ENCODE measurements around the gene RHOT2.

The RHOT2 gene

GRCh38 chr16:693364-693763 is 25.4 kb downstream of the RHOT2 start:
- Histone ChIP-seq H3K27ac (no peak overlapping the region), H3K4me3 (no peak overlapping the region)
- no peak for DNase-seq (ENCODE audit: low spot score)
- TF ChIP-seq, protein P1, sequence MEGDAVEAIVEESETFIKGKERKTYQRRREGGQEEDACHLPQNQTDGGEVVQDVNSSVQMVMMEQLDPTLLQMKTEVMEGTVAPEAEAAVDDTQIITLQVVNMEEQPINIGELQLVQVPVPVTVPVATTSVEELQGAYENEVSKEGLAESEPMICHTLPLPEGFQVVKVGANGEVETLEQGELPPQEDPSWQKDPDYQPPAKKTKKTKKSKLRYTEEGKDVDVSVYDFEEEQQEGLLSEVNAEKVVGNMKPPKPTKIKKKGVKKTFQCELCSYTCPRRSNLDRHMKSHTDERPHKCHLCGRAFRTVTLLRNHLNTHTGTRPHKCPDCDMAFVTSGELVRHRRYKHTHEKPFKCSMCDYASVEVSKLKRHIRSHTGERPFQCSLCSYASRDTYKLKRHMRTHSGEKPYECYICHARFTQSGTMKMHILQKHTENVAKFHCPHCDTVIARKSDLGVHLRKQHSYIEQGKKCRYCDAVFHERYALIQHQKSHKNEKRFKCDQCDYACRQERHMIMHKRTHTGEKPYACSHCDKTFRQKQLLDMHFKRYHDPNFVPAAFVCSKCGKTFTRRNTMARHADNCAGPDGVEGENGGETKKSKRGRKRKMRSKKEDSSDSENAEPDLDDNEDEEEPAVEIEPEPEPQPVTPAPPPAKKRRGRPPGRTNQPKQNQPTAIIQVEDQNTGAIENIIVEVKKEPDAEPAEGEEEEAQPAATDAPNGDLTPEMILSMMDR (IDR thresholded peaks at IDR 0.05): no peak

- TF ChIP-seq, protein P1 (IDR thresholded peaks at IDR 0.05): no peak
- H3K4me3 ChIP-seq: peak overlapping the region; percentile 52
- H3K27ac ChIP-seq: no peak overlapping the region
- no peak for DNase-seq (ENCODE audit: low spot score)
These were observed 25.8 kb downstream of the RHOT2 start for GRCh38 chr16:693766-694165.

DNA sequence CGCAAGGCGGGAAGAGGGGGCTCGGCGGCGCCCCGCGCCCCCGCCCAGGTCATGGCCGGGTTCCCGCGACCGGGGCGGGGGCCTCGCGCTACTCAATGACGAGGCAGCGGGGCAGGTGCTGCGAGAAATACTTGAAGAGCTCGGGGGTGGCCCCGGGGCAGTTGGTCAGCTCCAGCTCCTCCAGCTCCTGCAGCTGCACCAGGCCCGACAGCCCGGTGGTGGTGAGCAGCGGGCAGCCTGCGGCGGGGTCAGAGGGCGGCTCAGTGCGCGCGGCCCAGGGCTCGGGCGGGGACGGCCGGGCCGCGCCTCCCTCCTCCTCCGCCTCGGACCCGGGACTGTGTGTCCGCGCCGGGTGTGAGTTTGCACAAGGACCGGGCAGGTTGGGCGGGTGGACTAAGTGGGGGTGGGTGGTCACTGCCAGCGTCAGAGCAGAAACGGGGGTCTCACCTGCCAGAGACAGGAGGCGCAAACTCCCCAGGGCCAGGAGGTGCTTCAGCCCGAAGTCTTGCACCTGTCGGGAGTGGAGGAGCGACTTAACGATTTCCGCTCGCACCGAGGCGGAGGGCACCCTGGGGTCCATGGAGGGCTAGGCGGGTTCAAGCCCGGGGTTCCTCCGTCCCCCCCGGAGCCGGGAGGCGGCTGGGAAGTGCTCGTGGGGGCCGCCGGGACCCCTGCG is 26.4 kb downstream of the RHOT2 start:
- no peak for DNase-seq (ENCODE audit: low spot score)
- Histone ChIP-seq H3K27ac (no peak overlapping the region), H3K4me3 (peak overlapping the region; percentile 52)
- TF ChIP-seq, protein P1 (IDR thresholded peaks at IDR 0.05): no peak

DNA sequence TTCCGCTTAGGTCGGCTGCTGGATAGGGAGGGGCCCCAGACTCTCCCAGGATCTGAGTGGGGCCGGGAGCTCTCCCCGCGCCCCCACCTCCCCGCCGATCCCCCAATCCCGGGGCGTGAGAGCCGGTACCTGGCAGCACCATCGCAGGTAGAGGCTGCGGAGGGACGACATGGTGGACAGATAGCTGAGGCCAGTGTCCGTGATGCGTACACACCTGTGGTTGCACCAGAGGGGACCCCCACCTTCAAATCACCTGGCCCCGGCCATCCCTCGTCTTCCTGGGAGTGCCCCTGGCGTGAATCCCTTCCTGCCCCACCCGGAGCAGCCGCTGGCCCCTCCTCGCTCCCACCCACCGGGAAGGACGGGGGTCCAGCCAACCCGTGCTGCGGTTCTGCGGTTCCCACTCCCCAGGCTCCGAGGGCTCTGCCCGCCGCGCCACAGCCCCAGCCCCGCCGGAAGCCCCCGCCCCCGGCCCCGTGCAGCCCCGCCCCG is 27.0 kb downstream of the RHOT2 start:
- TF ChIP-seq, protein P1 (IDR thresholded peaks at IDR 0.05): no peak
- H3K4me3 ChIP-seq: peak overlapping the region; percentile 52
- no peak overlapping the region for H3K27ac ChIP-seq
- no peak for DNase-seq (ENCODE audit: low spot score)

DNA sequence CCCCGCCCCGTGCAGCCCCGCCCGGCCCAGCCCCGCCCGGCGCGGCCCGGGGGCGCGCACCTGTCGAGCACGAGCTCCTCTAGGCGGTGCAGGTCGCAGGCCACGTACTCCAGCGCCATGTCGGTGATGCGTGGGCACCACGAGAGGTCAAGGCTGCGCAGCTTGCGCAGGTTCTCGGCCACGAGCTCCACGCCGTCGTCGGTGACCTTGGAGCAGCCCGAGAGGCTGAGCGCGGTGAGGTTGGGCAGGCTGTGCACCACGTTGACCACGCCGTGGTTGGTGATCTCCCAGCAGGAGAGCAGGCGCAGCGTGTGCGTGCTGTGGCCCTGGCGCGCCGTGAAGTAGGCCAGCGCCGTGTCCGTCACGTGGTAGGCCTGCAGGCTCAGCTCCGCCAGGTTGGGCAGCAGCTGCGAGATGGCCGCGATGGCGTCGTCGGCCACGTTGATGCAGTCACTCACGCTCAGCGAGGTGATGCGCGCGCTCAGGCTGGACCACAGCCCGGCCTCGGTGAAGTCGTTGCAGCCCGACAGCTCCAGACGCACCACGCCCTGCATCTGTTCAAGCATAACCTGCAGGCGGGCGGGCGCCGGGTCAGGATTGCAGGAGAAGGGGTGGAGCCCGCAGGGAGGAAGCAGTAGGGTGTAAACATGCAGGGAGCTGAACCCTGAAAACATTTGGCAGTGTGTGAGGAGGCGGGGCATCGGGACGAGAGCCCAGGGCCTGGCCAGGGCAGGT is 27.6 kb downstream of the RHOT2 start:
- H3K27ac ChIP-seq: no peak overlapping the region
- no peak for DNase-seq (ENCODE audit: low spot score)
- peak overlapping the region; percentile 52 for H3K4me3 ChIP-seq
- TF ChIP-seq, protein P1 (IDR thresholded peaks at IDR 0.05): no peak

GRCh38 chr16:698911-699671 is 31.2 kb downstream of the RHOT2 start:
- H3K4me3 ChIP-seq: no peak overlapping the region
- TF ChIP-seq, protein P1 (IDR thresholded peaks at IDR 0.05): no peak
- no peak for DNase-seq (ENCODE audit: low spot score)
- no peak overlapping the region for H3K27ac ChIP-seq

All from coronary artery (tissue), 2 donors.